GM21576 (cell line): Measurements from ENCODE around the gene ROPN1.
"Not testable (repeated sequence)": the region's sequence is repeated elsewhere in the genome, so short reads cannot be mapped to it uniquely, and the experiment has no call there.

Experiments used
- ATAC-seq: cut with Tn5 transposase; IDR thresholded peaks from one replicate; pipeline ENCODE4 v1.9.1; 2021; ENCODE audit warnings: mild to moderate bottlenecking, moderate library complexity; ENCODE audit not compliant: unreplicated experiment

The ROPN1 gene

DNA sequence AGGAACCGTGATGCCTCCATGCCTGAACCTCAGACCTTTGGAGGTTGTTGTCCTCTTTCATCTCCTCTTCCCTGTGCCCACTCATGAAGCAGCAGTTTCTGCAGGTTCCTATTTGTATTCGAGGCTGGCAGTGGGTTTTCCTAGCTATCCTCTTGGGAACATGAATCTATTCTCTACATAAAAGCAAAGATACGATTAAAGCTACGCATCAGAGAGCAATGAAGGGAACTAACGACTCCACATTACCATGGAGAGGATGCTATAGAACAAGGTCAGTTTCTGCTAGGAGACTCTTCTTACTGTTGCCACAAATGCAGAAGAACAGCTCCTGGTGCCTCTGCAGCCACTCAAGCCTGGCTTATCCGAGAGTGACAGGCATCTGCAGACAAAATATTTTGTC is 9.4 kb upstream of the ROPN1 start:
- ATAC-seq = not testable (repeated sequence)

- ATAC-seq = no peak
Measured at GRCh38 chr3:123997543-123997942, 5.6 kb upstream of the ROPN1 start.

GRCh38 chr3:123993818-123994217 is 1.9 kb upstream of the ROPN1 start:
- no peak for ATAC-seq

DNA sequence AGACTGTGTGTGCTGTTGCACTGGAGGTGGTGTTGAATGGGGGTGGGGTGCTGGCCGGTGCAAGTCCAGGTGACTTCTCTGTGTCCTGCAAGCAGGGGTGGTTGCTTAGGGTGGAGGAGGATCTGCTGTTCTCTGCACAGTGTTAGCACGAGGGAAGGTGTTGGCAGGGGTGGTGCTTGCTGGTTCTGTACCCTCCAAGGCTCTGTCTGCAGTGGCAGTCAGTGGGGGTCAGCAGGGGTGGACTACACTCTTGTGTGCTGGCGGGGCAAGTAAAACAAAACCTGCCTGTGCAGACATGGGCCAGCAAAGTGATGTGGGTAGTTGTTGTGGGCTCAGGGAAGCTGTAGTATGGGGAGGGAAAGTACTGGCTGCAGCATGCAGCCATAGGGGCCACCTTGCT is 5.5 kb downstream of the ROPN1 start:
- no peak for ATAC-seq

DNA sequence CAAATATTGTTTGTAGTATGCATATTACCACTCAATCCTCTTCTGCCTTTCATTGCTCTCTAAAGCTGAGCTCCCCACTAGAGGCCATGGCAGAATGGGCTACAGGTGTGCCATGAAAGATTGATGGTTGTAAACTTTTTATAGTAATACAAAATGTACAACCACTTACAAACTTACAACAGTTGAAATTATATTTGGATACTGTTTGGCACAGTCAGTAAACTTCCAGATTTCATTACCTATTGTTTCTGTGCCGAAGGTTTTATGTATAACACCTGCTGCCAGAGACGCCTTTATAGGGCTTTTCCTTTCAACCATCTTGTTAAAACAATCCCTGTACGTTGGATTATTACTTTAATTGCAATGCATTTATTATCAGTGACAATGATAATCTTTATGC is 7.0 kb downstream of the ROPN1 start:
- ATAC-seq = no peak

GRCh38 chr3:123984350-123984749 is 7.6 kb downstream of the ROPN1 start:
- no peak for ATAC-seq

- ATAC-seq = not testable (repeated sequence)
Measured at GRCh38 chr3:123981317-123981716, 10.6 kb downstream of the ROPN1 start.

GRCh38 chr3:123980539-123980938 is 11.4 kb downstream of the ROPN1 start:
- no peak for ATAC-seq

GRCh38 chr3:123979525-123980501 is 12.1 kb downstream of the ROPN1 start:
- not testable (repeated sequence) for ATAC-seq

DNA sequence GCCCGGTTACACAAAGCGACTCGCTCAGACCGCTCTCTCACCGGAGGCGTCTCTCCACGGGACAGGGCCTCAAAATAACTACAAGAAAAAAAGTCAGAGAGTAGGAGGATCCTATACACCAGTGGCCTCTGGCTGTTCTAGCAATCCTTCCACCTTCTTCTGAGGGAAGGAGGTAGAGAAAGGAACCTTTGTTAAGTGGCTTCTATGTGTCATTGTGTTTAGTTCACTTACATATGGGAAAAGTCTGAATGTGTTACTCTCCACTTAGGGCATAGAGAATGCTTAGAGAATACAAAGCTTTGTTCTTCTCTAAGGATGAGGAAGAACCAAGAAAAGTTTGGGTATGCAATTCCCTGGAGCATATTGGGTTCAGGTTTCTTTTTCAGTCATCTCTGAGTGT is 15.0 kb downstream of the ROPN1 start:
- ATAC-seq = not testable (repeated sequence)

DNA sequence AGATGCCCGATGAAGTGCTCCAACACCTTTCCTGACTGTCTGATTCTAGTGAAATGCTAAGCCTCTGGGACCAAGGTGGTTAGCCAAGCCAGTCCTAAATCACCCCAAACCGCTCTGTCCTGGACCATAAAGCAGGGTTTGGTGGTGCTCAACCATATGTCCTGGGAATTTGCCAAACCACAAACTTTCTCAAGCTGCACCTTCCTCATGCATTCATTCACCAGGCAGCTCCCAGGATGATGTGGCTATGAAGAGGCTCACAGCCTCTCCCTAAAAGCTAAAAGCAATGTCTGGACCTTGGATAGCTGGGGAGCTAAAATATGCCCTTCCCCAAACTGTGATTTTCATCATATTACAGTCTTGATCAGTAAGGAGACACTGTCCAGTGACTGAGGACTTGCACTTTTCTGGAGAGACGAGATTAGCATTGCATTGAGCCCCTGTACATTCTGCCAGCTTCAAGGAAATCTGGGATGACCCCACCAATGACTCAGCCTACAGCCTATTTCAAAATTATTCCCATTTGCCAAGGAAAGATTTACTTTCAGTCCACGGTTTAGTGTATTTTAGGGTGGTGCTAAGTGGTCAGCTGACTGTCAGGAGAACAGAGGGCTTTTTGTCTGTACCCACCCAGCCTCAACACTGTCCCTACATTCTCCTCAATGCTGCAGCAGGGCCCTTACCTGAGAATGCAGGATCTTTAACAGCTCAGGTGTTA is 15.6 kb downstream of the ROPN1 start:
- ATAC-seq = not testable (repeated sequence)

GRCh38 chr3:123975030-123975429 is 16.9 kb downstream of the ROPN1 start:
- not testable (repeated sequence) for ATAC-seq

- no peak for ATAC-seq
Measured at GRCh38 chr3:123971406-123971805, 20.5 kb downstream of the ROPN1 start.

DNA sequence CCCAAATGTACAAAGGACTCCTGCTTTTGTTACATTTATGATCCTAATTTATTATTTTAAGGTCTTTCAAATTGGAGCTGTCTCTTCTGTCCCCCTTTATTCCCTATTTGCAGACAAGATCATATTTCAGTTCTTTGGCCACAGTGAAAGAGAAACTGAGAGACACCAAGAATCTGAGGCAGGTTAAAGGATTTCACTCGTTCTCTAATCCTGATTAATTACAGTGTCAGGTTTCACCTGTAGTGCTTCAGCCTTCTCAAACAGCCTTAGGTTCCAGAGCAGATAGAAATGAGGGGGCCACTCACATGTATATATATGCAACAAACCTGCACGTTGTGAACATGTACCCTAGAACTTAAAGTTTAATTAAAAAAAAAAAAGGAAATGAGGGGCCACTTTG is 24.7 kb downstream of the ROPN1 start:
- not testable (repeated sequence) for ATAC-seq

- ATAC-seq = not testable (repeated sequence)
Measured at GRCh38 chr3:123966799-123967198, 25.1 kb downstream of the ROPN1 start.

- not testable (repeated sequence) for ATAC-seq
Measured at GRCh38 chr3:123964793-123965192, 27.1 kb downstream of the ROPN1 start.

- peak; percentile 3 for ATAC-seq
Measured at GRCh38 chr3:123961508-123961856, 30.4 kb downstream of the ROPN1 start.

GRCh38 chr3:123960781-123961507 is 31.0 kb downstream of the ROPN1 start, which contains the start of gene CCDC14:
TSS of gene CCDC14 (minus strand) at chr3:123961229. CDS start at chr3:123961173, 56 bp downstream.
- ATAC-seq = peak; percentile 73

GRCh38 chr3:123953735-123954134 is 38.2 kb downstream of the ROPN1 start:
- peak; percentile 79 for ATAC-seq

DNA sequence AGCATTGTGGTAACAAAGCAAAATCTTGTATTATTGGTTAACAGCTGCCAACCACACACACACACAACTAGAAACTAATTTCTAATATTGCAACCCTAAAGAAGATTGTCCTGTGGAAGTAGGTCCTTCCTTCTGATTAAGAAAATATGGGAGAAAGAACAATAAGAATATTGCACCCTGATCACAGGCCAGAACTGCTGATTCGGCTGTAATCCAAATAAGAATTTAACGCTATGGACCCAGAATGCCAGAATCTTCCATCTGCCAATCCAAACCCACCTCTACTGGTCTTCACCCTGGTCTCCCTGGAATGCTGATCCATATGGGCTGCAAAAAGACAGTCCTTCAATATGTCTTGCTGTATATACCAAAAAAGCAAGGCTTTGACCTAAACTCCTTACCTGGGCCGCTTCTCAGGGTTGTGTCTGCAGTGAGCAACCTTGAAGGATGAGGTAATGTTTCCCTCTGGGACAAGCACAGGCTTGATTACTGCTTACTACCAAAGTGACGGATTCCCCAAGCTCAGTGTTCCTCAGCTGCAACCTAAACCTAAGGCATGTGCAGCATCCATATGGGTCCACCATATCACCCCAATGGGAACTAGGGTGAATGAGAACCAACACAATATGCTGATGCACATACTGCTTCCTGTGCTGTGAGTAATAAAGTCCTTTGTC is 38.9 kb downstream of the ROPN1 start:
- ATAC-seq = peak; percentile 15
